GM19351 (cell line): ENCODE data around the gene SMOC1.

Source experiments
- ATAC-seq: cut with Tn5 transposase; IDR thresholded peaks from one replicate; pipeline ENCODE4 v1.9.1; 2021; ENCODE audit warnings: mild to moderate bottlenecking, moderate library complexity; ENCODE audit not compliant: unreplicated experiment

Gene SMOC1

DNA sequence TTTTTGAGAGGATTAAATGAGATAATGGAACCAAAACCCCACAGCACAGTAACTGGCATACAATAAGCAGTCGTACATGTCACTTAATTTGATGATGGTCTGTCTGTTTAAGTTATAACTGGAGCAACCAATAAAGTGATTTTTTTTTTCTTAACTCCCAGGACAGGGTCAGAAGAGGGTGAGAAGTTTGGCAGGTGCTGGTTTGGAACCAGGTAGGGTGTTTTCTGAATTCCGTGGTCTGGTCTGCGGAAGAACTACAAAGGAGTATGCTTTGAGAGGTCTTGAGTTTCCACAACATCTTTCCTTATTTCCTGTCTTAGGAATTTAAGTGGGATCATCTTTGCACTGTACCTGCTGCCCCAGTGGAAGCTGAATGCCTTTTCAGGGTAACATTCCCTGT lies 197.8 kb downstream of the SMOC1 start:
- ATAC-seq, result no peak

DNA sequence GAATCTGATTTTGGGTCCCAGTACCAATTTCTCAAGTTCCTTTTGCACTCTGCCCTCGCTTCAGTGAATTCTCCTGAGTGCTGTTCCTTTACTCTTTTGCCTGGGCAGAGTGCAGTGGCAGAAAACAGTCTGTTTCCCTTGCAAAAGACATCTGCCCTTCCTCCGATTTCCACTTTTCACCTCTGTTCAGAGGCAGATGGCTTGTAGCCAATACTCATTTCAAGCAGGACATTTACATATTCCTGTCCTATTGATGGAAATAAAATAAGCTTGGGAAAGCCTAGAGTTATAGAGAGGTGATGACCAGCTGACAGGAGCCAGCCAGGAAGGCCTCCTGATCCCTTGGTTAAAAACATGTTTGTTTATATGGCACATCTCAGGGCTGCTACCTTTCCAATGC lies 198.5 kb downstream of the SMOC1 start:
- ATAC-seq, result no peak

DNA sequence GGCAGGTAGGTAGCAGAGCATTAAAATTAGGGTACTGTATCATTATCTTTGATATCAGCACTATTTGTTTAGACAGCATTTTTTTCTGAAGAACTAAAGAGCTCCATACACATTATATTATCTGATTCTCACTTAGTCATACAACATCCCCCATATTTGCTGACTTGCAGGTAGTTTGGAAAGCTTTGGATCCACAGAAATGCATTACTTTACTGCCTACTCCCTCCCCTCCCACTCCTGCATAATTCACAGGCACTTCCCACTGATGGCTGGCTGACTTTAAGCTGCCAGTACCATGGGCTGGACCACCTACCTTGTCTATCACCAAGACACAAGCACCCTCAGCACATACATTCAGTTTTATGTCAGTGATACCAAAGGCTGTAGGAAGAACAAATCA lies 199.1 kb downstream of the SMOC1 start:
- no peak for ATAC-seq

DNA sequence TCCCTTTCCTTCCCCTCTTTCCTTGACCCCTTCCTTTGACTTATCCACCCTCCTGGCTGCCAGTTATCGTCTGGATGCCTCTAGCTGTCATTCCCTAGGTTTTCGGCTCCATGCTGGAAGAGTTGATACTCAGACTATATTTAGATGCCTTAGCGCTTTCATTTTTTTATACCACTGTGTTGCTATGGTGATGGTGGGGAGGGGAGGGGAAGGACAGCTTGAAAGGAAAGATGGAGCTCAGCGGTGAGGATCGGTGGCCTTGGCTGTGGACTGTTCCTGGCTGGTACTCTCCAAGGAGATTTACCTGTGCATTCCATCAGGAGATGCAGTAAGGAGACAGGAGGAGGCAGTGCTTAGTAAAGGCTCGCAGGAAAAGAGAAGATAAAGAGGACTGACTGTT lies 200.9 kb downstream of the SMOC1 start:
- no peak for ATAC-seq
